ENCODE measurements around the gene HES5. TPM values are rescaled to one million over a fixed set of nuclear protein-coding genes. Genes with fewer than 3 reads are reported as not detected.
A peak's percentile ranks its signal among the peaks of the same experiment; 100 is the strongest.

The HES5 gene
- total RNA-seq, 1 experiment from 2014 or later = not detected

DNA sequence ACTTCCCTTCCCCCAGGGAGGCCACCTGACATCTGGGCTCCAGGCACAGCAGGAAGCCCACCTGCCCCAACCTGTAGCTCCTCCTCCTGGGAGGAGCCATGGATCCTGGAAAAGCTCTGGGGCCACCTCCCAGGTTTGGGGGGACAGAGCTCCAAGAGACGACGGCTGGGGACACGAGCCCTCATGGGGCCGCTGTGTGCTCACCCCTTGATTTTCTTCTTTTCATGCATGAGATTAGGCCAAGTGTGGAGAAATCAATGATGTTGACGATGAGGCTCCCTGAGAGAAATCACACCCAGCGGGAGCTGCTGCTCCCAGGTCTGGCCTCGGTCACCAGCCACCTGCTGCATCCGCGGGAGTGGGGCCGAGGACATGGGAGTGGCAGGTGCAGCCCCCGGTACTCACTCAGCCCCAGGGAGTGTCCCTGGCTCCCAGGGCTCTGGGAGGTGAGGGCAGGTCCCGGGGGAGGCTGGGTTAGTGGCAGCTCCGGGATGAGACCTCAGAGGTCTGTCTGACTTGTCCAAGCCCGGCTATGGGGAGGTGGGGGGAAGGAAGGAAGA lies 34.8 kb upstream of the HES5 start:
- H3K4me3 ChIP-seq = no peak overlapping the region

GRCh38 chr1:2564006-2564814 lies 34.1 kb upstream of the HES5 start:
- no peak for DNase-seq
- Histone ChIP-seq H3K9me3 (replicated peaks) (no peaks in the 10 kb centered on the region), H3K4me1 (no peaks in the 10 kb centered on the region; the same call in 1 of the 2 replicates), H3K27me3 (peaks cover 78% of the 10 kb centered on the region), H3K4me3 (no peak overlapping the region), H3K36me3 (no peaks in the 10 kb centered on the region), H3K27ac (no peak overlapping the region)

More for the DNA sequence above, 34.8 kb upstream of the HES5 start:
- peaks cover 74% of the 10 kb centered on the region for H3K27me3 ChIP-seq
- DNase-seq = no peak
- no peak overlapping the region for H3K27ac ChIP-seq
- H3K4me1 ChIP-seq = no peaks in the 10 kb centered on the region; the same call in 1 of the 2 replicates
- H3K9me3 ChIP-seq (replicated peaks) = no peaks in the 10 kb centered on the region
- no peaks in the 10 kb centered on the region for H3K36me3 ChIP-seq

GRCh38 chr1:2563205-2563604 lies 33.1 kb upstream of the HES5 start:
- no peak for DNase-seq
- peaks cover 86% of the 10 kb centered on the region for H3K27me3 ChIP-seq
- H3K9me3 ChIP-seq (replicated peaks) = no peaks in the 10 kb centered on the region
- no peaks in the 10 kb centered on the region for H3K36me3 ChIP-seq
- no peaks in the 10 kb centered on the region; the same call in 1 of the 2 replicates for H3K4me1 ChIP-seq
- no peak overlapping the region for H3K27ac ChIP-seq
- no peak overlapping the region for H3K4me3 ChIP-seq

- Histone ChIP-seq H3K4me3 (no peak overlapping the region), H3K27ac (no peak overlapping the region), H3K4me1 (no peaks in the 10 kb centered on the region; the same call in 1 of the 2 replicates), H3K9me3 (replicated peaks) (no peaks in the 10 kb centered on the region), H3K27me3 (peaks cover 92% of the 10 kb centered on the region), H3K36me3 (no peaks in the 10 kb centered on the region)
- DNase-seq = no peak
Observed at GRCh38 chr1:2561898-2562895, 32.1 kb upstream of the HES5 start.

- no peaks in the 10 kb centered on the region for H3K9me3 ChIP-seq (replicated peaks)
- DNase-seq = no peak
- H3K36me3 ChIP-seq = no peaks in the 10 kb centered on the region
- no peak overlapping the region for H3K4me3 ChIP-seq
- H3K4me1 ChIP-seq = no peaks in the 10 kb centered on the region; the same call in 1 of the 2 replicates
- peaks cover 92% of the 10 kb centered on the region for H3K27me3 ChIP-seq
- H3K27ac ChIP-seq = no peak overlapping the region
Observed at GRCh38 chr1:2561446-2561845, 31.4 kb upstream of the HES5 start.

DNA sequence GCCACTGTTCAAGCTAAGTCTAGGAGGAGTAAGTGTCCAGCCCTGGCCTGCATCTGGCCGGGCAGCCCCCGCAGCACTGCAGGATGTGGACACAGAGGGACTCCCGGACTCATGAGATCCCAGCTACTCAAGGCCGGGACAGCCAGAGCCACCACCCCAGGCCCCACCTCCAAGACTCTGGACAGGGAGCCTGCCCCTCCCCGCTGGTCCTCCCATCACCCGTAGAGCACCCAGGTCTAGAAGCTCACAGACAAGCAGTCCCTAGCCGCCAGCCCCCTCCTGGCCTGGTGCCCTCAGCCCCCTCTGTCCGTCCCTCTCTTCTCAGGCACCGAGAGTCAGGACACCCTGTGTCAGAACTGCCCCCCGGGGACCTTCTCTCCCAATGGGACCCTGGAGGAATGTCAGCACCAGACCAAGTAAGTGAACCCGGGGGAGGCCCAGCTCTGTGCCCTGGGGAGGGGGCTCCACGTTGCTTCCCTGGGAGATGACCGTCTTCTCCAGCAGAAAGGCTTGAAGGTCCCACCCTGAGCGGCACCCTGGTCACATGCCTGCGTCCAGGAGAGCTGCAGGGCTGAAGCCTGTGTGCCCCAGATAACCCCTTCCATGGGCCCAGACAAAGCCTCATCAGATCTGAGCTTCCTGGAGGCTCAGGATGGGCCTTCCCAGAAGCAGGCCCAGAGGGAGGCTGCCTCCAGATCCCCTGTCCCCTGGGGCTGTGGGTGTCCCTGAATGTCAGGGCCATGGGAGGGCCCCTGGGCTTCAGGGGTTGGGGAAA lies 30.4 kb upstream of the HES5 start:
- Histone ChIP-seq H3K9me3 (replicated peaks) (no peaks in the 10 kb centered on the region), H3K27ac (no peak overlapping the region), H3K27me3 (peaks cover 92% of the 10 kb centered on the region), H3K36me3 (no peaks in the 10 kb centered on the region), H3K4me3 (no peak overlapping the region), H3K4me1 (no peaks in the 10 kb centered on the region; the same call in 1 of the 2 replicates)
- no peak for DNase-seq

DNA sequence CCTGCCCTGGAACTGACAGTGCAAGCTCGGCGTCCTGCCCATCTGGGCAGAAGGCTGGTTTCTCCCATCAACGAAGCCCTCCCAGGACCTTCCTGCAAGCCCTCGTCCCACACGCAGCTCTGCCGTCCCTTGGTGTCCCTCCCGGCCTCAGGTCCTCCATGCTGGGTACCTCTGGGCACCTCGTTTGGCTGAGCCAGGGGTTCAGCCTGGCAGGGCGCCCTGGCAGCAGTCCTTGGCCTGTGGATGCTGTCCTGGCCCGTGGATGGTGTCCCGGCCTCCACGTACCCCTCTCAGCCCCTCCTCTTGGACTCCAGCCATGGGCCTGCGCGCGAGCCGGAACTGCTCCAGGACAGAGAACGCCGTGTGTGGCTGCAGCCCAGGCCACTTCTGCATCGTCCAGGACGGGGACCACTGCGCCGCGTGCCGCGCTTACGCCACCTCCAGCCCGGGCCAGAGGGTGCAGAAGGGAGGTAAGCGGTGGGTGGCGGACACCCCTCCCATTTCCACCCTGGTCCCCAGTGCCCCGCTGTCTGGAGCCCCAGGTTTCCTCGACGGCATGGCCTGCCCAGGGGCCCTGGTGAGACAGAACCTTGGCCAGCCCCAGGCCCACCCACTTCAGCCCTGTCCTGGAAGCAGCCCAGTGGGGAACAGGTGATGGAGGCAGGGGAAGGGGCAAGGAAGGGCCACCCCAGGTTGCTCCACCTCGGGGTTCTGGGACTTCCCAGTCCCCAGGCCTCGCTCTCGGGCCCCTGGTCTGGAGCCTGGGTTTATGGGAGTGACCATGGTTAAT lies 29.6 kb upstream of the HES5 start:
- H3K27ac ChIP-seq = no peak overlapping the region
- H3K27me3 ChIP-seq = peaks cover 91% of the 10 kb centered on the region
- H3K4me3 ChIP-seq = no peak overlapping the region
- no peaks in the 10 kb centered on the region for H3K36me3 ChIP-seq
- no peaks in the 10 kb centered on the region; the same call in 1 of the 2 replicates for H3K4me1 ChIP-seq
- no peak for DNase-seq
- no peaks in the 10 kb centered on the region for H3K9me3 ChIP-seq (replicated peaks)

DNA sequence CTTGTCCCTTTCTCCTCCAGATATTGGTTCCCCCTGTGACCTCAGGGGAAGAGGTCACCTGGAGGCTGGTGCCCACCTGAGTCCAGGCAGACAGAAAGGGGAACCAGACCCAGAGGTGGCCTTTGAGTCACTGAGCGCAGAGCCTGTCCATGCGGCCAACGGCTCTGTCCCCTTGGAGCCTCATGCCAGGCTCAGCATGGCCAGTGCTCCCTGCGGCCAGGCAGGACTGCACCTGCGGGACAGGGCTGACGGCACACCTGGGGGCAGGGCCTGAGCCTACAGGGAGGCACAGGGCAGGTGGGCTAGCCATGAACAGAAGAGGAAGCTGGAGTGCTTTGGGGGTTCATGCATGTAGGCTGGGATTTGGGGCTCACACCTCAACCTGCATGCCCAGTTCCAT lies 28.8 kb upstream of the HES5 start:
- Histone ChIP-seq H3K27me3 (peaks cover 88% of the 10 kb centered on the region), H3K9me3 (replicated peaks) (no peaks in the 10 kb centered on the region), H3K27ac (no peak overlapping the region), H3K4me1 (no peaks in the 10 kb centered on the region; the same call in 1 of the 2 replicates), H3K4me3 (no peak overlapping the region), H3K36me3 (no peaks in the 10 kb centered on the region)
- DNase-seq = no peak

GRCh38 chr1:2558420-2558819 lies 28.4 kb upstream of the HES5 start:
- no peak for DNase-seq
- Histone ChIP-seq H3K36me3 (no peaks in the 10 kb centered on the region), H3K4me3 (no peak overlapping the region), H3K9me3 (replicated peaks) (no peaks in the 10 kb centered on the region), H3K27me3 (peaks cover 86% of the 10 kb centered on the region), H3K27ac (no peak overlapping the region), H3K4me1 (no peaks in the 10 kb centered on the region; the same call in 1 of the 2 replicates)

GRCh38 chr1:2557482-2558400 lies 27.7 kb upstream of the HES5 start:
- H3K27me3 ChIP-seq = peaks cover 79% of the 10 kb centered on the region
- no peaks in the 10 kb centered on the region for H3K36me3 ChIP-seq
- H3K4me3 ChIP-seq = no peak overlapping the region
- no peak overlapping the region for H3K27ac ChIP-seq
- no peaks in the 10 kb centered on the region for H3K4me1 ChIP-seq
- no peak for DNase-seq
- no peaks in the 10 kb centered on the region for H3K9me3 ChIP-seq (replicated peaks)

GRCh38 chr1:2556678-2557481 lies 26.8 kb upstream of the HES5 start:
- no peaks in the 10 kb centered on the region for H3K36me3 ChIP-seq
- peak overlapping the region; percentile 7; the same call in 1 of the 2 replicates for H3K4me3 ChIP-seq
- H3K27me3 ChIP-seq = peaks cover 75% of the 10 kb centered on the region
- H3K9me3 ChIP-seq (replicated peaks) = no peaks in the 10 kb centered on the region
- no peaks in the 10 kb centered on the region for H3K4me1 ChIP-seq
- no peak overlapping the region for H3K27ac ChIP-seq
- DNase-seq = no peak

GRCh38 chr1:2556277-2556677 lies 26.2 kb upstream of the HES5 start, which contains the start of gene TNFRSF14:
Gene TNFRSF14 (plus strand): TSS chr1:2556371. CDS start chr1:2556665, 294 bp downstream.
- H3K9me3 ChIP-seq (replicated peaks) = no peaks in the 10 kb centered on the region
- no peak for DNase-seq
- H3K4me3 ChIP-seq = peak within 1 kb of the TSS; percentile 7; the same call in 1 of the 2 replicates
- H3K36me3 ChIP-seq = no peaks in the 10 kb centered on the region
- H3K4me1 ChIP-seq = no peaks in the 10 kb centered on the region
- H3K27ac ChIP-seq = no peak within 1 kb of the TSS
- peaks cover 69% of the 10 kb centered on the region for H3K27me3 ChIP-seq

Measured in SJCRH30 (cell line).